HEK293 (cell line): ENCODE measurements around the gene TMED1.

Experiments used
- BCL11B ChIP-seq: fragments of 450-650 bp; formaldehyde crosslinking; IDR thresholded peaks from 2 replicates; pipeline ENCODE4 v1.5.1; 2016; ENCODE audit warnings: low read depth, missing biosample characterization, missing genetic modification characterization
- GFI1B ChIP-seq: fragments of 450-650 bp; formaldehyde crosslinking; IDR thresholded peaks from 2 replicates; pipeline ENCODE4 v1.5.1; 2016; ENCODE audit warnings: missing biosample characterization, missing genetic modification characterization
- IKZF3 ChIP-seq: fragments of 450-650 bp; IDR thresholded peaks from 2 replicates; pipeline ENCODE4 v1.5.0; 2018; ENCODE audit warnings: missing biosample characterization, mild to moderate bottlenecking, missing genetic modification characterization, moderate library complexity
- KLF1 ChIP-seq: fragments of 450-650 bp; formaldehyde crosslinking; IDR thresholded peaks from 2 replicates; pipeline ENCODE4 v1.5.1; 2016; ENCODE audit warnings: missing biosample characterization, missing genetic modification characterization
- KLF16 ChIP-seq: fragments of 450-650 bp; formaldehyde crosslinking; IDR thresholded peaks from 2 replicates; pipeline ENCODE4 v1.5.1; 2017; ENCODE audit warnings: missing biosample characterization, missing genetic modification characterization
- KLF7 ChIP-seq: fragments of 450-650 bp; formaldehyde crosslinking; IDR thresholded peaks from 2 replicates; pipeline ENCODE4 v1.5.1; 2016; ENCODE audit warnings: missing biosample characterization, missing genetic modification characterization, borderline replicate concordance
- OVOL3 ChIP-seq: fragments of 450-650 bp; formaldehyde crosslinking; IDR thresholded peaks from 2 replicates; pipeline ENCODE4 v1.5.1; 2016; ENCODE audit warnings: missing biosample characterization, missing genetic modification characterization
- SP2 ChIP-seq: fragments of 450-650 bp; formaldehyde crosslinking; IDR thresholded peaks from 2 replicates; pipeline ENCODE4 v1.5.1; 2016; ENCODE audit warnings: missing biosample characterization, missing genetic modification characterization
- TRIM28 ChIP-seq: IDR thresholded peaks from 2 replicates; pipeline ENCODE4 v1.6.1; 2011; ENCODE audit warnings: low read length, control low read depth, borderline replicate concordance
- ZFP69B ChIP-seq: fragments of 450-650 bp; formaldehyde crosslinking; IDR thresholded peaks from 2 replicates; pipeline ENCODE4 v1.5.1; 2016; ENCODE audit warnings: missing biosample characterization, missing genetic modification characterization
- ZIC2 ChIP-seq: fragments of 450-650 bp; formaldehyde crosslinking; IDR thresholded peaks from 2 replicates; pipeline ENCODE4 v1.5.1; 2016; ENCODE audit warnings: missing biosample characterization, missing genetic modification characterization
- ZNF140 ChIP-seq: fragments of 450-650 bp; formaldehyde crosslinking; IDR thresholded peaks from 2 replicates; pipeline ENCODE4 v1.5.1; 2016; ENCODE audit warnings: missing biosample characterization, missing genetic modification characterization
- ZNF184 ChIP-seq: fragments of 450-650 bp; IDR thresholded peaks from 2 replicates; pipeline ENCODE4 v1.5.1; 2018; ENCODE audit warnings: missing biosample characterization, mild to moderate bottlenecking, missing genetic modification characterization
- ZNF292 ChIP-seq: fragments of 450-650 bp; formaldehyde crosslinking; IDR thresholded peaks from 2 replicates; pipeline ENCODE4 v1.5.1; 2016; ENCODE audit warnings: low read depth, missing biosample characterization, missing genetic modification characterization, borderline replicate concordance
- ZNF350 ChIP-seq: fragments of 450-650 bp; formaldehyde crosslinking; IDR thresholded peaks from 2 replicates; pipeline ENCODE4 v1.5.0; 2017; ENCODE audit warnings: missing biosample characterization, mild to moderate bottlenecking, missing genetic modification characterization
- ZNF433 ChIP-seq: fragments of 450-650 bp; formaldehyde crosslinking; IDR thresholded peaks from 2 replicates; pipeline ENCODE4 v1.5.1; 2016; ENCODE audit warnings: missing biosample characterization, missing genetic modification characterization, low read depth
- ZNF473 ChIP-seq: fragments of 450-650 bp; formaldehyde crosslinking; IDR thresholded peaks from 2 replicates; pipeline ENCODE4 v1.5.1; 2017; ENCODE audit warnings: missing biosample characterization, missing genetic modification characterization
- ZNF501 ChIP-seq: fragments of 450-650 bp; formaldehyde crosslinking; IDR thresholded peaks from 2 replicates; pipeline ENCODE4 v1.5.1; 2016; ENCODE audit warnings: missing biosample characterization, missing genetic modification characterization
- ZNF529 ChIP-seq: fragments of 450-650 bp; formaldehyde crosslinking; IDR thresholded peaks from 2 replicates; pipeline ENCODE4 v1.5.1; 2017; ENCODE audit warnings: missing genetic modification characterization, missing biosample characterization; ENCODE audit not compliant: insufficient replicate concordance
- ZNF530 ChIP-seq: fragments of 450-650 bp; formaldehyde crosslinking; IDR thresholded peaks from 2 replicates; pipeline ENCODE4 v1.5.1; 2016; ENCODE audit warnings: low read depth, missing biosample characterization, missing genetic modification characterization
- ZNF624 ChIP-seq: fragments of 450-650 bp; formaldehyde crosslinking; IDR thresholded peaks from 2 replicates; pipeline ENCODE4 v1.5.1; 2017; ENCODE audit warnings: missing biosample characterization, missing genetic modification characterization
- ZNF707 ChIP-seq: fragments of 450-650 bp; formaldehyde crosslinking; IDR thresholded peaks from 2 replicates; pipeline ENCODE4 v1.5.1; 2016; ENCODE audit warnings: missing biosample characterization, missing genetic modification characterization
- ZNF785 ChIP-seq: fragments of 450-650 bp; formaldehyde crosslinking; IDR thresholded peaks from 2 replicates; pipeline ENCODE4 v1.5.1; 2016; ENCODE audit warnings: missing biosample characterization, missing genetic modification characterization
- ZSCAN18 ChIP-seq: fragments of 450-650 bp; formaldehyde crosslinking; IDR thresholded peaks from 2 replicates; pipeline ENCODE4 v1.5.1; 2016; ENCODE audit warnings: missing biosample characterization, missing genetic modification characterization
- TF ChIP-seq, protein P1 (sequence below): fragments of 450-650 bp; formaldehyde crosslinking; IDR thresholded peaks from 2 replicates; pipeline ENCODE4 v1.5.1; 2016; ENCODE audit warnings: missing biosample characterization, missing genetic modification characterization
- TF ChIP-seq, protein P2 (sequence below): fragments of 450-650 bp; formaldehyde crosslinking; IDR thresholded peaks from 2 replicates; pipeline ENCODE4 v1.5.1; 2016; ENCODE audit warnings: missing biosample characterization, missing genetic modification characterization, borderline replicate concordance
- TF ChIP-seq, protein P3 (sequence below): fragments of 450-650 bp; formaldehyde crosslinking; IDR thresholded peaks from 2 replicates; pipeline ENCODE4 v1.5.1; 2016; ENCODE audit warnings: missing biosample characterization, missing genetic modification characterization

Gene TMED1

DNA sequence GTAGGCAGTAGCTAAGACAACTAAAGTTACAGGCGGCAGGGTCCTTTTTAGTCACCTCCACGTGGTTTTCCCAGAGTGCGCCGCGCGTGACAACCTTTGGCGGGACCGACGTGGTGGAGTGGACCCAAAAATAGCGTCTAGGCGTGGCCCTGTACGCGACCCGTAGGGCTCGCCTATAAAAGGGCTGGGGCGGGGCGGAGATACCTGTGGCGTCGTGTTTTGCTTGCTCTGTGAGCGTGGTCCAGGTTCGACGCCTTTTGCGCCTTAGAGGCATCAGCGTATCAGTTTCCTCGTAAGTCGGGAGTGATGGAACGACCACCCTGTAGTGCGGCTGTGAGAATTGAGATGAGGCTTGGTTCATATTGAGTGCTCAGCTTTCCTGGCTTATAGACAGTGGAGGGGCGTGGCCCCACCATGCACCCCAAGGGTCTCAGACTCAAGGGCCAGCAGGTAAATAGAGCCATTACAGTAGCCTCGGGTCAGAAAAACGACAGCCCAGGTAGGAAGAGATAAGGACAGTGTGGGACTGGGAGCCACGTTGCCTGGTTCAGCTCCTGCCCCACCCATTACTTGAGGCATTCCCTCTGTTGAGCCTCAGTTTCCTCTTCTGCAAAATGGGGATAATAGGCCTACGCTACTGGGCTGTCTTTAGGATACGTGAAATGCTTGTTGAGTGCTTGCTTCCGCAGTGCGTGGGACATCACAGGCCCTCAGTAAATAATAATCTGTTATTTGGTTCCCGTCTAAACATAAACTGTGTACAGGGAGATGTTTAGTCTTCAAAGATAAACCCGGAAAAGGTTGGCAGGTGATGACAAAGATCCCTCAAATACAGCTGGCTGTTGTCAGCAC is 693 bp upstream of the TMED1 start (continued):
- no peak for TF ChIP-seq ZIC2 (tag by site-specific recombination)
- peak; percentile 45 for TF ChIP-seq SP2 (tag by site-specific recombination)
- peak; percentile 90 for TF ChIP-seq KLF1
- TF ChIP-seq ZNF140 (tag by site-specific recombination): no peak
- no peak for TF ChIP-seq BCL11B
- 0 out of 2 replicates have a peak, but pooled peaks have one; percentile 19 for TF ChIP-seq OVOL3 (tag by site-specific recombination)
- TF ChIP-seq ZNF785 (tag by site-specific recombination): 0 out of 2 replicates have a peak, but pooled peaks have one; percentile 37
- TF ChIP-seq KLF7 (tag by site-specific recombination): peak; percentile 98
- TF ChIP-seq ZNF473 (tag by site-specific recombination): no peak
- peak; percentile 67 for TF ChIP-seq TRIM28
- no peak; the same call in 1 of the 2 replicates for TF ChIP-seq ZNF501 (tag by site-specific recombination)
- TF ChIP-seq ZNF707 (tag by site-specific recombination): no peak
- no peak for TF ChIP-seq ZNF624
- TF ChIP-seq, protein P1, sequence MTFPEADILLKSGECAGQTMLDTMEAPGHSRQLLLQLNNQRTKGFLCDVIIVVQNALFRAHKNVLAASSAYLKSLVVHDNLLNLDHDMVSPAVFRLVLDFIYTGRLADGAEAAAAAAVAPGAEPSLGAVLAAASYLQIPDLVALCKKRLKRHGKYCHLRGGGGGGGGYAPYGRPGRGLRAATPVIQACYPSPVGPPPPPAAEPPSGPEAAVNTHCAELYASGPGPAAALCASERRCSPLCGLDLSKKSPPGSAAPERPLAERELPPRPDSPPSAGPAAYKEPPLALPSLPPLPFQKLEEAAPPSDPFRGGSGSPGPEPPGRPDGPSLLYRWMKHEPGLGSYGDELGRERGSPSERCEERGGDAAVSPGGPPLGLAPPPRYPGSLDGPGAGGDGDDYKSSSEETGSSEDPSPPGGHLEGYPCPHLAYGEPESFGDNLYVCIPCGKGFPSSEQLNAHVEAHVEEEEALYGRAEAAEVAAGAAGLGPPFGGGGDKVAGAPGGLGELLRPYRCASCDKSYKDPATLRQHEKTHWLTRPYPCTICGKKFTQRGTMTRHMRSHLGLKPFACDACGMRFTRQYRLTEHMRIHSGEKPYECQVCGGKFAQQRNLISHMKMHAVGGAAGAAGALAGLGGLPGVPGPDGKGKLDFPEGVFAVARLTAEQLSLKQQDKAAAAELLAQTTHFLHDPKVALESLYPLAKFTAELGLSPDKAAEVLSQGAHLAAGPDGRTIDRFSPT (tag by site-specific recombination): no peak
- TF ChIP-seq, protein P2, sequence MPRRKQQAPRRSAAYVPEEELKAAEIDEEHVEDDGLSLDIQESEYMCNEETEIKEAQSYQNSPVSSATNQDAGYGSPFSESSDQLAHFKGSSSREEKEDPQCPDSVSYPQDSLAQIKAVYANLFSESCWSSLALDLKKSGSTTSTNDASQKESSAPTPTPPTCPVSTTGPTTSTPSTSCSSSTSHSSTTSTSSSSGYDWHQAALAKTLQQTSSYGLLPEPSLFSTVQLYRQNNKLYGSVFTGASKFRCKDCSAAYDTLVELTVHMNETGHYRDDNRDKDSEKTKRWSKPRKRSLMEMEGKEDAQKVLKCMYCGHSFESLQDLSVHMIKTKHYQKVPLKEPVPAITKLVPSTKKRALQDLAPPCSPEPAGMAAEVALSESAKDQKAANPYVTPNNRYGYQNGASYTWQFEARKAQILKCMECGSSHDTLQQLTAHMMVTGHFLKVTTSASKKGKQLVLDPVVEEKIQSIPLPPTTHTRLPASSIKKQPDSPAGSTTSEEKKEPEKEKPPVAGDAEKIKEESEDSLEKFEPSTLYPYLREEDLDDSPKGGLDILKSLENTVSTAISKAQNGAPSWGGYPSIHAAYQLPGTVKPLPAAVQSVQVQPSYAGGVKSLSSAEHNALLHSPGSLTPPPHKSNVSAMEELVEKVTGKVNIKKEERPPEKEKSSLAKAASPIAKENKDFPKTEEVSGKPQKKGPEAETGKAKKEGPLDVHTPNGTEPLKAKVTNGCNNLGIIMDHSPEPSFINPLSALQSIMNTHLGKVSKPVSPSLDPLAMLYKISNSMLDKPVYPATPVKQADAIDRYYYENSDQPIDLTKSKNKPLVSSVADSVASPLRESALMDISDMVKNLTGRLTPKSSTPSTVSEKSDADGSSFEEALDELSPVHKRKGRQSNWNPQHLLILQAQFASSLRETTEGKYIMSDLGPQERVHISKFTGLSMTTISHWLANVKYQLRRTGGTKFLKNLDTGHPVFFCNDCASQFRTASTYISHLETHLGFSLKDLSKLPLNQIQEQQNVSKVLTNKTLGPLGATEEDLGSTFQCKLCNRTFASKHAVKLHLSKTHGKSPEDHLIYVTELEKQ (tag by site-specific recombination): no peak; the same call in 1 of the 2 replicates
- no peak for TF ChIP-seq ZNF529 (tag by site-specific recombination)
- TF ChIP-seq ZNF350: peak; percentile 100
- no peak; the same call in 1 of the 2 replicates for TF ChIP-seq ZSCAN18
- no peak for TF ChIP-seq IKZF3 (tag by site-specific recombination)
- no peak for TF ChIP-seq ZNF184 (tag by site-specific recombination)
- TF ChIP-seq ZNF433: no peak
- no peak for TF ChIP-seq ZNF530 (tag by site-specific recombination)
- no peak for TF ChIP-seq ZNF292 (tag by site-specific recombination)
- TF ChIP-seq KLF16: no peak; the same call in 1 of the 2 replicates
- TF ChIP-seq GFI1B (tag by site-specific recombination): no peak
- TF ChIP-seq ZFP69B: peak; percentile 93
- TF ChIP-seq, protein P3, sequence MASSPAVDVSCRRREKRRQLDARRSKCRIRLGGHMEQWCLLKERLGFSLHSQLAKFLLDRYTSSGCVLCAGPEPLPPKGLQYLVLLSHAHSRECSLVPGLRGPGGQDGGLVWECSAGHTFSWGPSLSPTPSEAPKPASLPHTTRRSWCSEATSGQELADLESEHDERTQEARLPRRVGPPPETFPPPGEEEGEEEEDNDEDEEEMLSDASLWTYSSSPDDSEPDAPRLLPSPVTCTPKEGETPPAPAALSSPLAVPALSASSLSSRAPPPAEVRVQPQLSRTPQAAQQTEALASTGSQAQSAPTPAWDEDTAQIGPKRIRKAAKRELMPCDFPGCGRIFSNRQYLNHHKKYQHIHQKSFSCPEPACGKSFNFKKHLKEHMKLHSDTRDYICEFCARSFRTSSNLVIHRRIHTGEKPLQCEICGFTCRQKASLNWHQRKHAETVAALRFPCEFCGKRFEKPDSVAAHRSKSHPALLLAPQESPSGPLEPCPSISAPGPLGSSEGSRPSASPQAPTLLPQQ: peak; percentile 92
